T-helper 17 cell (primary cell): Measurements from ENCODE around the gene ADAMTS18. TPM values are rescaled to one million over a fixed set of nuclear protein-coding genes. Genes with fewer than 3 reads are reported as not detected.

Experiments
- total RNA-seq, 4 donors: library from RNA in 2 of 4; stranded (reverse) in 2 of 4; gene quantifications; one replicate each; pipeline ENCODE4 v1.2.3 and lab custom pipeline; 2022 to 2026

Gene ADAMTS18
- total RNA-seq, 2 donors from 2014 or later, result not detected

Other genes starting within 250 kb of the ADAMTS18 start
- gene MON1B, start 243.8 kb downstream of the ADAMTS18 start, total RNA-seq, result 10 to 100 TPM; 61.3 to 65.6 TPM
- gene SYCE1L, start 235.6 kb downstream of the ADAMTS18 start, total RNA-seq, result 1 to 10 TPM; 3.8 to 4.0 TPM